Colonic mucosa (tissue), 4 donors: ENCODE data around the gene FBXL5. TPM values are rescaled to one million over a fixed set of nuclear protein-coding genes. Genes with fewer than 3 reads are reported as not detected.
"Not testable (repeated sequence)": the region's sequence is repeated elsewhere in the genome, so short reads cannot be mapped to it uniquely, and the experiment has no call there.

Source experiments
- DNase-seq: peaks from one replicate; pipeline ENCODE4 v3.0.0-alpha.2; 2020
- H3K27ac ChIP-seq: fragments of 200-600 bp; one replicate; pipeline ENCODE4 v1.8.0; 2021
- H3K27me3 ChIP-seq: fragments of 200-600 bp; one replicate; pipeline ENCODE4 v1.8.0; 2021
- H3K36me3 ChIP-seq: fragments of 200-600 bp; one replicate; pipeline ENCODE4 v1.8.0; 2021
- H3K4me1 ChIP-seq: fragments of 200-600 bp; one replicate; pipeline ENCODE4 v1.8.0; 2021; ENCODE audit warnings: mild to moderate bottlenecking
- H3K4me3 ChIP-seq: fragments of 200-600 bp; one replicate; pipeline ENCODE4 v1.8.0; 2021
- H3K9ac ChIP-seq, 2 donors: one replicate each; pipeline ENCODE4 v1.7.0; 2013; ENCODE audit warnings: control low read depth in 2 of 2, low read depth in 2 of 2, low read length in 2 of 2
- H3K9me3 ChIP-seq: fragments of 200-600 bp; one replicate; pipeline ENCODE4 v1.8.0; 2021
- intact Hi-C: fragments of 100-400 bp; cut with DNase I; formaldehyde crosslinking; loops from one replicate; pipeline ENCODE4 v1.14.1; 2022
- total RNA-seq, 2 donors: library from RNA; stranded (reverse); fragmentation: NEBNext Ultra II Directional in 1 of 2; extraction: Animal tissue kit (Norgen Biotek cat#: 25700) in 1 of 2; gene quantifications; one replicate each; pipeline ENCODE4 v1.2.1, GENCODE V29; 2021
- TF ChIP-seq, protein P1 (sequence below): fragments of 200-600 bp; IDR thresholded peaks from one replicate; pipeline ENCODE4 v1.8.0; 2022; ENCODE audit warnings: antibody characterized with exemption, mild to moderate bottlenecking
- donor health status: healthy.
- donor health status: DM: no; HTN: no; CAD: no.
- donor health status: DM: no; HTN: no; CAD: no.

FBXL5 gene
- total RNA-seq, 2 donors from 2014 or later = 43.4 to 52.1 TPM

DNA sequence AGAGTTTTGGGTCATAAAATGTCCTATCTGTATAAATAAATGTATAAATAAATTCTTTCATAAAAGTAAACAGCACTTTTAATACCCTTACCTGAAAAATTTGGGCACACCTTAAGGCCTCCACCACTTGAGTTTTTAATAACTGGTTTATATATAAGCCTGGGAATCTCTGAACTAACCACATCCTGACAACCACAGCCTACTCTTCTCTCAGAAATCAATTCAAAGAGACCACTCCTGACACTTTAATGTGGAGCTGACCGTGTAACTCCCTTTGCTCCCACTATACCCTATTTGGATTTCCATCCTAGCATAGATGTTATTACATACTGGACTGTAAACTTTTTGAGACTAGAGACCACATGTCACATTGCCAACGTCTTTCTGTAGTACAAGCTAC, 3.5 kb downstream of the FBXL5 start:
- no peak for DNase-seq
- Histone ChIP-seq H3K9me3 (no peaks in the 10 kb centered on the region), H3K4me1 (peaks cover 12% of the 10 kb centered on the region), H3K9ac (no peak overlapping the region), H3K27ac (peak overlapping the region; percentile 44), H3K4me3 (no peak overlapping the region), H3K27me3 (no peaks in the 10 kb centered on the region), H3K36me3 (no peaks in the 10 kb centered on the region)
- TF ChIP-seq, protein P1, sequence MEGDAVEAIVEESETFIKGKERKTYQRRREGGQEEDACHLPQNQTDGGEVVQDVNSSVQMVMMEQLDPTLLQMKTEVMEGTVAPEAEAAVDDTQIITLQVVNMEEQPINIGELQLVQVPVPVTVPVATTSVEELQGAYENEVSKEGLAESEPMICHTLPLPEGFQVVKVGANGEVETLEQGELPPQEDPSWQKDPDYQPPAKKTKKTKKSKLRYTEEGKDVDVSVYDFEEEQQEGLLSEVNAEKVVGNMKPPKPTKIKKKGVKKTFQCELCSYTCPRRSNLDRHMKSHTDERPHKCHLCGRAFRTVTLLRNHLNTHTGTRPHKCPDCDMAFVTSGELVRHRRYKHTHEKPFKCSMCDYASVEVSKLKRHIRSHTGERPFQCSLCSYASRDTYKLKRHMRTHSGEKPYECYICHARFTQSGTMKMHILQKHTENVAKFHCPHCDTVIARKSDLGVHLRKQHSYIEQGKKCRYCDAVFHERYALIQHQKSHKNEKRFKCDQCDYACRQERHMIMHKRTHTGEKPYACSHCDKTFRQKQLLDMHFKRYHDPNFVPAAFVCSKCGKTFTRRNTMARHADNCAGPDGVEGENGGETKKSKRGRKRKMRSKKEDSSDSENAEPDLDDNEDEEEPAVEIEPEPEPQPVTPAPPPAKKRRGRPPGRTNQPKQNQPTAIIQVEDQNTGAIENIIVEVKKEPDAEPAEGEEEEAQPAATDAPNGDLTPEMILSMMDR = no peak
- intact Hi-C loops = no loop called here

DNA sequence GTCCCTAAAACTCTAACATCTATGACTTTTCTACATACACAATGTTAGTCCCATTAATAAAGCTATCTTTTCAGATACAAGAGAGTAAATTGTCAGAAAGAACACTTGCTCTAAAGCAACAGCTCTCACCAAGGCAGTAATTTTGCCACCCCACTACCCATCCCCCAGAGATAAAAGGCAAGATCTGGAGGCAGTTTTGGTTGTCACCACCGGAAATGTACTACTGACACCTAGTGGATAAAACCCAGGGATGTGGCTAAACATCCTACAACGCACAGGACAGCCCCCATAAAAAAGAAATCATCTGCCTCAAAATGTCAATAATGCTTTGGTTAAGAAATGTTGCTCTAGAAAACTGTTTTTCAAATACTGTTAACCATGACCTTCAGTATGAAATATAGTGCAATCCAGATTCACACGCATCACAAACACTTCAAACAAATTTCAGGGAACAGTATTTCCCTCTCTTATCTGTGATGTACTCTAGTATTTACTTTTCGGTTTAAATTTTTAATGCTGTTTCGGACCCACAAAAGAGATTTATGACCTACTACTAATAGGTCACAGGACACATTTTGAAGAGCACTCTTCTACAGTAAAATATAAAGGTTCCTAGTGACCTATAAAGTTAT, 5.1 kb downstream of the FBXL5 start:
- intact Hi-C loops = loop anchor here (10.0 kb wide), 1 partner anchor 165 kb away; no protein-coding TSS in a partner anchor

DNA sequence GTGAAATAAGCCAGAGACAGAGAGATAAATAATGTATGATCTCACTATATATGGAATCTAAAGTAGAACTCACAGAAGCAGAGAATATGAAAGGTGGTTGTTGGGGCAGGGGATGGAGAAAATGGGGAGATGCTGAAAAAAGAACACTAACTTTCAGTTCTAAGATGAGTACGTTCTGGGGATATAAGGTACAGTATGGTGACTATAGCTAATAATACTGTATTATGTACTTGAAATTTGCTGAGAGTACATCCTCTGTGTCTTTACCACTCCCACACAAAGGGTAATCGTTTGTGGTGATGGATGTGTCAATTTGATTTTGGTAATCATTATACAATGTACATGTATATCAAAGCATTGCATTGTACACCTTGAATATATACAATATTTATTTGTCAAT, 6.6 kb downstream of the FBXL5 start:
- H3K9me3 ChIP-seq = no peaks in the 10 kb centered on the region
- H3K4me3 ChIP-seq = no peak overlapping the region
- peaks cover 8% of the 10 kb centered on the region for H3K4me1 ChIP-seq
- H3K9ac ChIP-seq = no peak overlapping the region
- TF ChIP-seq, protein P1 = no peak
- intact Hi-C loops = loop anchor here (10.0 kb wide), 1 partner anchor 164 kb away; no protein-coding TSS in a partner anchor
- DNase-seq = no peak
- H3K36me3 ChIP-seq = no peaks in the 10 kb centered on the region
- no peaks in the 10 kb centered on the region for H3K27me3 ChIP-seq
- no peak overlapping the region for H3K27ac ChIP-seq

More for the DNA sequence above, 5.1 kb downstream of the FBXL5 start:
- H3K9me3 ChIP-seq = no peaks in the 10 kb centered on the region
- H3K4me1 ChIP-seq = peaks cover 8% of the 10 kb centered on the region
- DNase-seq = peak; percentile 52
- no peaks in the 10 kb centered on the region for H3K27me3 ChIP-seq
- no peaks in the 10 kb centered on the region for H3K36me3 ChIP-seq
- H3K9ac ChIP-seq = no peak overlapping the region
- no peak overlapping the region for H3K27ac ChIP-seq
- TF ChIP-seq, protein P1 = peak; percentile 62
- H3K4me3 ChIP-seq = no peak overlapping the region

DNA sequence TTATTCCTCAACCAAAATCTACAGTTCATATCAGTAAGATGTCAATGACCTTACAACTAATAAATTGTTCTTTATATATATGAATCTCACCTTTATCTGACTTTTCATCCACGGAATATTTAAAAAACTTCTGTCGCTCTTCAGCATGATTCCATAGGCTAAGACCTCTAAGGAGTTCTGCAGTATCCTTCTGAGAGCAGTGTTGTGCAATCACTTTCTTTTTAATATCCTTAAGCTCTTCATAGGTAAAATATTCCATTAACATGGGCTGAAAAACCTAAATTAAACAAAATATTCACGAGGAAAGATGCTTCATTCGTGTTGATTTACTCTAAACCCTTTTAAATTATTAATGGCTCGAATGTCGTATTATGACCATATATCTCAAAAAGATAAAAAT, 16.7 kb downstream of the FBXL5 start:
- H3K27ac ChIP-seq = no peak overlapping the region
- H3K36me3 ChIP-seq = peaks cover 3% of the 10 kb centered on the region
- H3K4me1 ChIP-seq = no peaks in the 10 kb centered on the region
- intact Hi-C loops = no loop called here
- H3K4me3 ChIP-seq = no peak overlapping the region
- TF ChIP-seq, protein P1 = no peak
- DNase-seq = no peak
- H3K9me3 ChIP-seq = no peaks in the 10 kb centered on the region
- H3K27me3 ChIP-seq = no peaks in the 10 kb centered on the region
- H3K9ac ChIP-seq = no peak overlapping the region

DNA sequence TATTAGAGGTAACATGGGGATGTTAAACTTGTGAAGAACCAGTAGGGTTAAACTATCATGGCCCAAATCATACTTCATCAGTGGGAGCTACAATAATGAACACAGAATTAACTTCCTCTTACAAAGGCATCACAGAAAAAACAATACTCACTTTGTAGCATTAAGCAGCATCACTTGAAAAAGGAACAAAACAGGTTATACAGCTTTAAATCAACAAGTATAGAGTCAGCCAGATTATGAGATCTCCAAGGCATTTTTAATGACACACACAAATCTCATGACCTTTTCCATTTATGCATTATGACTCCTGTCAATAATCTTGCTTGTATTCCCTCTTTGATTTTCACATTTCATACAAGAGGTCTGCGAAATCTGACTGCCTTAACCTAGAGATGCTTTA, 18.3 kb downstream of the FBXL5 start:
- DNase-seq = no peak
- TF ChIP-seq, protein P1 = no peak
- Histone ChIP-seq H3K27me3 (no peaks in the 10 kb centered on the region), H3K36me3 (peaks cover 3% of the 10 kb centered on the region), H3K27ac (no peak overlapping the region), H3K4me1 (no peaks in the 10 kb centered on the region), H3K9ac (no peak overlapping the region), H3K4me3 (no peak overlapping the region), H3K9me3 (no peaks in the 10 kb centered on the region)
- intact Hi-C loops = no loop called here

DNA sequence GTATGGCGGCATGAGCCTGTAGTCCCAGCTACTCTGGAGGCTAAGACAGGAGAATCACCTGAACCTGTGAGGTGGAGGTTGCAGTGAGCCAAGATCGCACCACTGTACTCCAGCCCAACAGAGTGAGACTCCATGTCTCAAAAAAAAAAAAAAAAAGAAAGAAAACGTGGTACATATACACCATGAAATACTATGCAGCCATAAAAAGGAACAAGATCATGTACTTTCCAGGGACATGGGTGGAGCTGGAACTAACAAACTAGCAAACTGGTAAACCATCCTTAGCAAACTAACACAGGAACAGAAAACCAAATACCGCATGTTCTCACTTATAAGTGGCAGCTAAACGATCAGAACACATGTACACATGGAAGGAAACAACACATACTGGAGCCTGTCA, 37.8 kb downstream of the FBXL5 start:
- intact Hi-C loops, H3K27ac ChIP-seq, H3K9ac ChIP-seq, H3K4me1 ChIP-seq, H3K4me3 ChIP-seq, H3K36me3 ChIP-seq, H3K9me3 ChIP-seq, H3K27me3 ChIP-seq, DNase-seq: not testable (repeated sequence)

DNA sequence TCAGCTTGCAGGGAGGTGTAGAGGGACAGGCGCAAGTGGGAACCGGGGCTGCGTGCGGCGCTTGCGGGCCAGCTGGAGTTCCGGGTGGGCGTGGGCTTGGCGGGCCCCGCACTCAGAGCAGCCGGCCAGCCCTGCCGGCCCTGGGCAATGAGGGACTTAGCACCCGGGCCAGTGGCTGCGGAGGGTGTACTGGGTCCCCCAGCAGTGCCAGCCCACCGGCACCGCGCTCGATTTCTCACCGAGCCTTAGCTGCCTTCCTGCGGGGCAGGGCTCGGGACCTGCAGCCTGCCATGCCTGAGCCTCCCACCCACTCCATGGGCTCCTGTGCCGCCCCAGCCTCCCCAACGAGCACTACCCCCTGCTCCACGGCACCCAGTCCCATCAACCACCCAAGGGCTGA, 40.3 kb downstream of the FBXL5 start:
- H3K4me1 ChIP-seq, DNase-seq, H3K27ac ChIP-seq, H3K9me3 ChIP-seq, H3K27me3 ChIP-seq, H3K4me3 ChIP-seq, H3K9ac ChIP-seq, H3K36me3 ChIP-seq, intact Hi-C loops: not testable (repeated sequence)
